Measurements from ENCODE around the gene MED27.

Gene MED27

DNA sequence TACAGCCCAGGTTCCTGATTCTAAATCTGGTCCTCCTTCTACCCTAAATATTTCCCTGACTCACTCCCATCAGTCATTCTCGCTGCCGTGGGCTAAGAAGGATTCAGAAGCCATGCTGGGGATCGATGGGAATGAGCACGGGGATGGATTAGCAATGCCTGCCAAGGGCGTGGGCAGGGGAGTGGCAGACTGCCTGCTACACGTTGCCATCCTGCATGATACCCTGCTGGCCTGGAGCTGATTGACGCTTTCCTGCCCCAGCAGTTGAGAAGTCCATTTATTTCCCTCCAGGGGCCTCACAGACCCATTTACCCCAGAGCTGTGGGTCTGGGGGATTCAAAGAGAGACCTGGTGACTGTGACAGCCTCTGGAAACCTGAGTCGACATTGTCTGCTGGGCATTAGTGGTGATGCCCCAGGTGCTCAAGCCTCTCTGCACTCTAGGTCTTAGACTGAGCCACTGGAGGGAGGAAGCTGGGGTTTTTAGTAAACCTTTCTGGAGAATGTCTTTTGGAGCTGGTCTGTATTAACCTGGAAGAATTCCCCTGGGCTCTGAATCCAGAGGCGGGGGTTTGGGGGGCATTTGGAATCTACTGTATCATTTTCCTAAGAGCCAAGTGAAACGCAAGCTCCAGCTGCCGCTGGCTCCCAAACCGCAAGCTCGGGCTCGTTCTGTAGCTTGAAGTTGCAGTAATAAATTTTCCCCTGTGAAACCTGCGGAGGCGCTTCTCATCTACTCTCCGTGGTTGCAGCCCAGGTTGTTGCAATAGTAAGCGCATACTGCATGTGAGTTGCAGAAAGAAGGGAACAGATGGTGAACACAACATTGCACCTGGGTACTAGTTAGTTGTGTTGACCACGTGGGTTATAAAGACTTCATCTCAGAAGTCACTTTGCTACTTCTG is 263.4 kb downstream of the MED27 start:
- DNase-seq (ENCODE audit: low read depth in 1 of 2, low spot score in 1 of 2) = no peak

DNA sequence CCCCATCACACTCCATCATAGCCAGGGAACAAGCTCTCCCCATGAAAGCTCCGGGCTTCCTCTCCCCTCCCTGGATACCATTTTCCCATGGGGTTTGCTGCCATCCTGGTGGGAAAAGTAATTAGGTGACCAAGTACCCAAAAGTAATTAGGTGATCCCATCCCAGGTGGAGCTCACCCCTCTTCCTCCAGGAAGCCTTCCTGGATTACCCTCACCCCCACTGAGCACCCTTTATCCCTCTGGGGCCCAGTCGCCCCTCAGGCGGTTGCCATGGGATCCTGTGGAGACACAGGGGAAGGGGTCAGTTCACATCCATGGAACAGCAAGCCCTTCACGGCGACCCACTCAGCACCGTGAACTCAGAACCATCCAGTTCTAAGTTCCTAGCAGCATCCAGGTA is 265.0 kb downstream of the MED27 start:
- DNase-seq (ENCODE audit: low read depth in 1 of 2, low spot score in 1 of 2) = no peak

DNA sequence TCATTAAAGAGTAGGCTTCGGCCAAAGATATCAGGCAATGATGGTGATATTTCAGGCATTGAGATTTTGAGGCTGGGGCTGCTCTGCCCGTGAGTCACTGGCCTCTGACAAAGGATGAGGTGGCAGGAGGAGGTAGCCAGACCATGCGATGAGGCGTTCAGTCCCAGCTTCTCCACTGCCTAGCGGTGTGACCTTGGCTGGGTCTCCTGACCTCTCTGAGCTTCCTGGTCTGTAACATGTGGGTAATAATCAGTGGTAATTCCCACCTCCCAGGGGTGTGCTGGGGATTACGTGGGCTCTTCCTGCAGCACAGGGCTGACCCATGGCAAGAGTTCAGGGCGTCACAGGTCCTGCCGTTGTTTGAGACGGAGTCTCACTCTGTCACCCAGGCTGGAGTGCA is 266.6 kb downstream of the MED27 start:
- no peak for DNase-seq (ENCODE audit: low read depth in 1 of 2, low spot score in 1 of 2)

DNA sequence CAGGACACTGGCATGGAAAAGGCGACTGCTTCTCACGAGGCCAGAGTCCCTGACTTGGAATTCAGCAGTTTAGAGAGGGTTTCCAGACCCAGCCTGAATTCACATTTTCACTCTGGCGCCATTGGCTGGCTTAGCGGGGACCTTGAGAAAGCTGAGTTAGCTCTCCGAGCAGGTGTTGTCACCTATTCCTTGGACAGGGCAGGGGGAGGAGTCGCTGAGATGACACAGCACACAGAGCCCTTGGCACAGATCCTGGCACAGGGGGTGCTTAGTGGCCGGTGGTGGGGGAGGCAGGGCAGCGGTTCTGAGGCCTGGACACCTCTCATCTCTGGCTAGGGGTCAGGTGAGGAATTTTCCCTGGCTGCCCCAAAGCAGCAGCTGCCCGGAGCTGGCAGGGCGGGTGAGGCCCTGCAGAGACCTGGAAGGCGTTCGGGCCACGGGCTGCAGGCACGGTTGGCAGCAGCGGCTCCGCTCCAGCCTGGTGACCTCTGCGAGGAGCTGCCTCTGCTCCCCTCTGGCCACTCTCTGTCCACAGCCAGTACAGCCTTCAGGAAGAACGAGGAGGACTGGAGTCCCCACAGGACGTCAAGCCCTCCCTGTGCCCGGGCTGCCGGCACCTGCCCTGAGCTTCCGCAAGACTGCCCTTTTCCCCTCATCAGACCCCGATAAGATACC is 267.4 kb downstream of the MED27 start:
- DNase-seq (ENCODE audit: low read depth in 1 of 2, low spot score in 1 of 2) = no peak

DNA sequence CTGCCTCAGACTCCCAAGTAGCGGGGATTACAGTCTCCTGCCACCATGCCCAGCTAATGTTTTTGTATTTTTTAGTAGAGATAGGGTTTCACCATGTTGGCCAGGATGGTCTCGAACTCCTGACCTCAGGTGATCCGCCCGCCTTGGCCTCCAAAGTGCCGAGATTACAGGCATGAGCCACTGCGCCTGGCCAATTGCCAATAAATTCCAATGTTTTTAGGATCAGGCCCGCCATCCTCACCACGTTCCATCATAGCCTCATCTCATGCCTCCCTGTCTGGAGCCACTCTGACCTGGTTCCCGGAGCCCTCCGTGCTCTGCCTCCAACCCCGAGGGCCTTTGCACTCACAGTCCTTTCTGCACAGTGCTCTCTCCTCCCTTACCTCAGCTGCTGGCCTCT is 268.3 kb downstream of the MED27 start:
- DNase-seq (ENCODE audit: low read depth in 1 of 2, low spot score in 1 of 2) = no peak

DNA sequence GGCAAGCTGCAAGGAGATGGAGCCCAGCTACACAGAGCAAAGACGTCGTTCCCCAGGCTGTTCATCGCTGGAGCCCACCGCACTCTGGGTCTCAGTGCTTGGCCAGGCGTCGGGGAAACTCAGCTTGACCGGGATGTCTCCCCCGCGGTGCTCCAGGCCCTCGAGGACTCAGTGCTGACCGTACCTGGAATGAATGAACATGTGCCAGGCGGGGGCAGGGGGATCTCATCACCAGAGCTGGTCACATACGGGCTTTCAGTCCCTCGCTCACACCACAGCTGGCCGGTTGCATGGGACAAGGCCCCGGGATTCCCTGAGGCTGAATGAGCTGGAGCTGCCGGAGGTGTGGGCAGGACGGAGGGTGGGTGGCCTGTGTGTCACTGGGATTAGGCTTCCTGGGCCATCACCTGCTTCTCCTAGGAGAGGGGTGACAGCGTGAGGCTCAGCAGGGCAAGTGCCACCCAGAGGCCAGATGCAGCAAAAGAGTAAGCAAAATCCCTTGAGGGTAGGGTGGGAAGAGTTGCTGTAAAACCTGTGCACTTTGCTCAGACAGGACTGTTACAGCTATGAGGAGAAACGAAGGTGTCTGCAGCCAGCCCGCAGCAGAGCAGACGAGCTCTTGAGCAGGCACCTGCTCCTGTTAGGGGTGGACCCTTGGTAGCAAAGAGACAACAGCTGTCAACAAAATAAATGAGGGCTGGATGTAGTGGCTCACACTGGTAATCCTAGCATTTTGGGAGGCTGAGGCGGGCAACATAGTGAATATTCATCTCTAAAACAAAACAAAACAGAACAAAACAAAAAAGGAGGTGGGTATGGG is 269.1 kb downstream of the MED27 start:
- no peak for DNase-seq (ENCODE audit: low read depth in 1 of 2, low spot score in 1 of 2)

Data from activated T-helper 1 cell treated with anti-CD3 and anti-CD28 coated beads, Interleukin-2, amount 50 U/mL, for 16 hours (primary cell).